Germinal center (tissue), 1 donor: ENCODE measurements around the gene FAM78A.

Experiments
- DNase-seq: peaks from one replicate; pipeline ENCODE4 v3.0.0; 2012; ENCODE audit warnings: mixed read lengths, low spot score

FAM78A gene

GRCh38 chr9:131276094-131276888 is at the start of gene FAM78A:
Gene FAM78A, minus strand, starts transcription at chr9:131276510. Its CDS starts 331 bp downstream, at chr9:131276179.
- DNase-seq, result peak; percentile 68

GRCh38 chr9:131324736-131325679 is 48.7 kb upstream of the FAM78A start:
- no peak for DNase-seq

GRCh38 chr9:131323629-131324028 is 47.3 kb upstream of the FAM78A start:
- DNase-seq, result no peak

- DNase-seq, result no peak
Observed at GRCh38 chr9:131320031-131320685, 43.8 kb upstream of the FAM78A start.

GRCh38 chr9:131319486-131319885 is 43.2 kb upstream of the FAM78A start:
- DNase-seq, result no peak

GRCh38 chr9:131318231-131319085 is 42.1 kb upstream of the FAM78A start:
- no peak for DNase-seq

- DNase-seq, result no peak
Observed at GRCh38 chr9:131312822-131313770, 36.8 kb upstream of the FAM78A start.

GRCh38 chr9:131312246-131312645 is 35.9 kb upstream of the FAM78A start:
- DNase-seq, result no peak

GRCh38 chr9:131310833-131311554 is 34.7 kb upstream of the FAM78A start:
- peak; percentile 20 for DNase-seq

- no peak for DNase-seq
Observed at GRCh38 chr9:131309530-131310276, 33.4 kb upstream of the FAM78A start.

GRCh38 chr9:131308906-131309529 is 32.7 kb upstream of the FAM78A start:
- no peak for DNase-seq

GRCh38 chr9:131308452-131308851 is 32.1 kb upstream of the FAM78A start:
- DNase-seq, result no peak

GRCh38 chr9:131307974-131308373 is 31.7 kb upstream of the FAM78A start:
- DNase-seq, result no peak

- no peak for DNase-seq
Observed at GRCh38 chr9:131306397-131307004, 30.2 kb upstream of the FAM78A start.

- no peak for DNase-seq
Observed at GRCh38 chr9:131304676-131305355, 28.5 kb upstream of the FAM78A start.

GRCh38 chr9:131303381-131304321 is 27.3 kb upstream of the FAM78A start:
- no peak for DNase-seq
